ENCODE results near the gene TMEM98.

GRCh38 chr17:32880671-32881453, 47.1 kb upstream of the TMEM98 start:
- TF ChIP-seq, protein P1, sequence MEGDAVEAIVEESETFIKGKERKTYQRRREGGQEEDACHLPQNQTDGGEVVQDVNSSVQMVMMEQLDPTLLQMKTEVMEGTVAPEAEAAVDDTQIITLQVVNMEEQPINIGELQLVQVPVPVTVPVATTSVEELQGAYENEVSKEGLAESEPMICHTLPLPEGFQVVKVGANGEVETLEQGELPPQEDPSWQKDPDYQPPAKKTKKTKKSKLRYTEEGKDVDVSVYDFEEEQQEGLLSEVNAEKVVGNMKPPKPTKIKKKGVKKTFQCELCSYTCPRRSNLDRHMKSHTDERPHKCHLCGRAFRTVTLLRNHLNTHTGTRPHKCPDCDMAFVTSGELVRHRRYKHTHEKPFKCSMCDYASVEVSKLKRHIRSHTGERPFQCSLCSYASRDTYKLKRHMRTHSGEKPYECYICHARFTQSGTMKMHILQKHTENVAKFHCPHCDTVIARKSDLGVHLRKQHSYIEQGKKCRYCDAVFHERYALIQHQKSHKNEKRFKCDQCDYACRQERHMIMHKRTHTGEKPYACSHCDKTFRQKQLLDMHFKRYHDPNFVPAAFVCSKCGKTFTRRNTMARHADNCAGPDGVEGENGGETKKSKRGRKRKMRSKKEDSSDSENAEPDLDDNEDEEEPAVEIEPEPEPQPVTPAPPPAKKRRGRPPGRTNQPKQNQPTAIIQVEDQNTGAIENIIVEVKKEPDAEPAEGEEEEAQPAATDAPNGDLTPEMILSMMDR (IDR thresholded peaks at IDR 0.05), result no peak
- no peak for TF ChIP-seq ZFX (IDR thresholded peaks at IDR 0.05; ENCODE audit: borderline replicate concordance)
